ENCODE measurements around the gene HSPE1. TPM values are rescaled to one million over a fixed set of nuclear protein-coding genes. Genes with fewer than 3 reads are reported as not detected.
"Not testable (repeated sequence)": the region's sequence is repeated elsewhere in the genome, so short reads cannot be mapped to it uniquely, and the experiment has no call there.

The HSPE1 gene
- total RNA-seq, 1 experiment from 2014 or later = 291 TPM

- TF ChIP-seq REST (IDR thresholded peaks at IDR 0.05; ENCODE audit: low read depth) = no peak
- no peak for TF ChIP-seq RAD21 (IDR thresholded peaks at IDR 0.05; ENCODE audit: low read depth)
Observed at GRCh38 chr2:197548582-197548981, 48.4 kb downstream of the HSPE1 start (continued).

- H3K4me1 ChIP-seq (ENCODE audit: control insufficient read depth in 1 of 2, insufficient read depth in 2 of 2, low read length in 2 of 2); H3K27ac ChIP-seq (ENCODE audit: low read depth, low read length); H3K9me2 ChIP-seq (ENCODE audit: insufficient read depth); intact Hi-C loops (cut with micrococcal nuclease); DNase-seq (ENCODE audit: low read depth, low spot score); ATAC-seq; RAD21 ChIA-PET (ENCODE audit: low non-redundant PET in 1 of 2, low total read pairs in 2 of 2, uncharacterized antibody in 2 of 2, unreplicated experiment in 2 of 2); H2AFZ ChIP-seq (ENCODE audit: low read depth, low read length, poor library complexity, severe bottlenecking); H3K27me3 ChIP-seq (ENCODE audit: insufficient read depth, low read length); H3K4me3 ChIP-seq (replicated peaks in 1 of 2; ENCODE audit: low read depth in 1 of 2, low read length in 2 of 2); H3K9me3 ChIP-seq (ENCODE audit: control insufficient read depth in 1 of 2, insufficient read depth in 1 of 2, low read depth in 1 of 2, low read length in 2 of 2); H3K9ac ChIP-seq (ENCODE audit: low read length); CTCF ChIA-PET; H4K20me1 ChIP-seq (ENCODE audit: insufficient read depth); POLR2A ChIA-PET; BruUV-seq (replicated peaks); H3K4me2 ChIP-seq (ENCODE audit: low read length): not testable (repeated sequence)
- Histone ChIP-seq H3K36me3 (ENCODE audit: control insufficient read depth in 1 of 2, insufficient read depth in 2 of 2, low read length in 2 of 2) (peaks cover 0 to 18% of the 10 kb centered on the region in 2 experiments; a peak in 2 of 4 replicates), H3K79me2 (ENCODE audit: insufficient read depth, low read length) (peaks cover 18% of the 10 kb centered on the region)
Observed at GRCh38 chr2:197551260-197551659, 51.1 kb downstream of the HSPE1 start.

Other genes with a start within 250 kb of the HSPE1 start
- 2.7 TPM for gene ANKRD44, start 189.6 kb upstream of the HSPE1 start, total RNA-seq (2021; ENCODE audit: unreplicated experiment)
- gene SF3B1, start 65.4 kb upstream of the HSPE1 start, total RNA-seq (2021; ENCODE audit: unreplicated experiment) = 282 TPM
- gene COQ10B, start 46.8 kb upstream of the HSPE1 start, total RNA-seq (2021; ENCODE audit: unreplicated experiment) = 20.4 TPM
- gene HSPD1, start 539 bp upstream of the HSPE1 start, total RNA-seq (2021; ENCODE audit: unreplicated experiment) = 995 TPM
- 24.4 TPM for gene MOB4, start 15.7 kb downstream of the HSPE1 start, total RNA-seq (2021; ENCODE audit: unreplicated experiment)
- gene RFTN2, start 175.2 kb downstream of the HSPE1 start, total RNA-seq (2021; ENCODE audit: unreplicated experiment) = not detected
- 14.4 TPM for gene MARS2, start 205.0 kb downstream of the HSPE1 start, total RNA-seq (2021; ENCODE audit: unreplicated experiment)